Liver (tissue), 9 donors: ENCODE data around the gene SLIT3. TPM values are rescaled to one million over a fixed set of nuclear protein-coding genes. Genes with fewer than 3 reads are reported as not detected.

Source experiments
- DNase-seq: peaks from one replicate; pipeline ENCODE4 v3.0.0-alpha.2; 2017; ENCODE audit warnings: low spot score
- H3K27ac ChIP-seq, 2 donors: one replicate each; pipeline ENCODE4 v1.7.0; 2013; ENCODE audit warnings: inconsistent platforms in 2 of 2, low read length in 2 of 2, control low read depth in 1 of 2, low read depth in 1 of 2, mild to moderate bottlenecking in 1 of 2
- H3K27me3 ChIP-seq, 4 donors: one replicate each; pipeline versions ENCODE4 v1.6.1 to v1.7.0; 2013; ENCODE audit warnings: low read length in 3 of 4, inconsistent platforms in 1 of 4, mild to moderate bottlenecking in 1 of 4, moderate library complexity in 1 of 4; ENCODE audit not compliant: control insufficient read depth in 4 of 4, insufficient read depth in 4 of 4
- H3K36me3 ChIP-seq, 4 donors: one replicate each; pipeline versions ENCODE4 v1.6.1 to v1.7.0; 2013; ENCODE audit warnings: low read length in 3 of 4, mild to moderate bottlenecking in 3 of 4, low read depth in 1 of 4, moderate library complexity in 1 of 4; ENCODE audit not compliant: control insufficient read depth in 4 of 4, insufficient read depth in 3 of 4
- H3K4me1 ChIP-seq, 4 donors: one replicate each; pipeline versions ENCODE4 v1.6.1 to v1.7.0; 2013; ENCODE audit warnings: low read length in 3 of 4, mild to moderate bottlenecking in 3 of 4, moderate library complexity in 1 of 4; ENCODE audit not compliant: control insufficient read depth in 4 of 4, insufficient read depth in 4 of 4
- H3K4me3 ChIP-seq, 3 donors: one replicate each; pipeline versions ENCODE4 v1.6.1 to v1.7.0; 2013; ENCODE audit warnings: low read length in 3 of 3, control low read depth in 1 of 3, low read depth in 1 of 3, mild to moderate bottlenecking in 1 of 3
- H3K9ac ChIP-seq, 2 donors: one replicate each; pipeline ENCODE4 v1.7.0; 2013; ENCODE audit warnings: low read length in 2 of 2, mild to moderate bottlenecking in 2 of 2, moderate library complexity in 2 of 2, control low read depth in 1 of 2, low read depth in 1 of 2
- H3K9me3 ChIP-seq, 4 donors: one replicate each; pipeline versions ENCODE4 v1.6.1 to v1.7.0; 2013; ENCODE audit warnings: low read length in 3 of 4; ENCODE audit not compliant: control insufficient read depth in 4 of 4
- FOXA1 ChIP-seq: IDR thresholded peaks from 2 replicates; pipeline ENCODE4 v1.6.1; 2016; ENCODE audit warnings: antibody characterized with exemption
- FOXA2 ChIP-seq: IDR thresholded peaks from 2 replicates; pipeline ENCODE4 v1.6.1; 2016; ENCODE audit warnings: antibody characterized with exemption
- GABPA ChIP-seq, 2 donors: IDR thresholded peaks in 1 of 2; conservative IDR thresholded peaks in 1 of 2; 2 replicates each; pipeline ENCODE4 v1.6.1; 2016; ENCODE audit warnings: antibody characterized with exemption in 2 of 2, mild to moderate bottlenecking in 1 of 2, moderate library complexity in 1 of 2
- HNF4G ChIP-seq: IDR thresholded peaks from 2 replicates; pipeline ENCODE4 v1.6.1; 2016; ENCODE audit warnings: antibody characterized with exemption
- JUND ChIP-seq, 2 donors: IDR thresholded peaks; 2 replicates each; pipeline ENCODE4 v1.6.1; 2016; ENCODE audit warnings: antibody characterized with exemption in 2 of 2
- RAD21 ChIP-seq, 2 donors: IDR thresholded peaks; 2 replicates each; pipeline ENCODE4 v1.6.1; 2016; ENCODE audit warnings: antibody characterized with exemption in 2 of 2, mild to moderate bottlenecking in 2 of 2
- REST ChIP-seq: IDR thresholded peaks from 2 replicates; pipeline ENCODE4 v1.6.1; 2016; ENCODE audit warnings: antibody characterized with exemption, mild to moderate bottlenecking
- SP1 ChIP-seq: IDR thresholded peaks from 2 replicates; pipeline ENCODE4 v1.6.1; 2018; ENCODE audit warnings: antibody characterized with exemption, mild to moderate bottlenecking
- YY1 ChIP-seq: IDR thresholded peaks from 2 replicates; pipeline ENCODE4 v1.6.1; 2016; ENCODE audit warnings: antibody characterized with exemption, mild to moderate bottlenecking
- ZBTB33 ChIP-seq: IDR thresholded peaks from 2 replicates; pipeline ENCODE4 v1.6.1; 2016; ENCODE audit warnings: antibody characterized with exemption
- WGBS: extraction: QIAGEN DNeasy Blood & Tissue Kit; methylation state at CpG from one replicate; pipeline ENCODE4 v1.1.7; 2013; 5-methylcytosine and 5-hydroxymethylcytosine counted together
- polyA plus RNA-seq, 2 donors: library from polyadenylated mRNA; stranded (reverse) in 1 of 2; unstranded in 1 of 2; fragments of 200-250 nt in 1 of 2; fragments of >200 nt in 1 of 2; fragmentation: Nextera tagmentation in 1 of 2; extraction: Ambion mirVana in 1 of 2; gene quantifications; one replicate each; pipeline versions ENCODE4 v1.2.1 to v1.2.3, GENCODE V29; 2013 to 2015
- total RNA-seq, 2 donors: library from RNA; depleted of rRNA; stranded (reverse); fragments of >200 nt; gene quantifications; one replicate each; pipeline ENCODE4 v1.2.3, GENCODE V29; 2014
- TF ChIP-seq, protein P1 (sequence below): fragments of 150-350 bp; IDR thresholded peaks from 2 replicates; pipeline ENCODE4 v1.5.1; 2017; ENCODE audit warnings: improper control_type of control experiment, low read depth, low read length; ENCODE audit not compliant: missing input control
- TF ChIP-seq, protein P2 (sequence below): IDR thresholded peaks from 2 replicates; pipeline ENCODE4 v1.6.1; 2016; ENCODE audit warnings: antibody characterized with exemption
- donor health status: healthy.
- donor health status: healthy.
- donor health status: healthy.
- donor health status: healthy.
- donor health status: healthy.

SLIT3 gene
- total and polyA plus RNA-seq, 4 donors = 0.61 to 1.3 (median 0.91) TPM

- H3K27ac ChIP-seq = no peak overlapping the region
- no peak overlapping the region for H3K4me3 ChIP-seq
- H3K27me3 ChIP-seq = no peaks in the 10 kb centered on the region
- 57% methylated on average over 6 of the region's 6 CpGs for WGBS
- H3K36me3 ChIP-seq = no peaks in the 10 kb centered on the region
- H3K4me1 ChIP-seq = no peaks in the 10 kb centered on the region
- TF ChIP-seq RAD21 (IDR thresholded peaks at IDR 0.05) = no peak
- TF ChIP-seq SP1 = no peak
- TF ChIP-seq FOXA2 = no peak
- H3K9me3 ChIP-seq = no peaks in the 10 kb centered on the region
- H3K9ac ChIP-seq = no peak overlapping the region
- DNase-seq = no peak
These were observed 181.5 kb downstream of the SLIT3 start for GRCh38 chr5:169119288-169120048.

DNA sequence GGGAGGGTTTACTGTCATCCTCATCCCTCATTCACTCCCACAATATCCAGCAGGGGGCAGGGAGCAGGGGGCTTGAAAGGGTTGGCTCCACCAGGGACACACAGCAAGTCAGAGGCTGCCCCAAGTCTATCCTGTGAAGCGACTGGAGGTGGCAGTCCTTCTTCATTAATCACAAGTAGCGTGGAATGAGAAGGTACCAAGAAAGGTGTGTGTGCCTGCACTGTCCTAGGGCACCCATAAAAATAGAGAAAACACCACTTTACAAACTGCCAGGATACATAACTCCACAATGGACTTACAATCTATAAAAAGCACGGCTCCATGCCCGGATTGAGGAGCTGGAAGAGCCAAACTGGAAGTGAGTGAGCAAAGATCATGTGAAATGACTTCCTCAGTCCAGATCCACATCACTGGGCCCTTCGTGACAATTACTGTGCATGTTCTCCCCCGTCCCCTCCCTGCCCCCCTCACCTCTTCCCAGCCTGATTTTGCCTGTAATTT is 183.9 kb downstream of the SLIT3 start:
- no peak for DNase-seq
- Histone ChIP-seq H3K9ac (no peak overlapping the region), H3K9me3 (no peaks in the 10 kb centered on the region), H3K4me1 (no peaks in the 10 kb centered on the region), H3K27ac (no peak overlapping the region), H3K36me3 (no peaks in the 10 kb centered on the region), H3K4me3 (no peak overlapping the region), H3K27me3 (no peaks in the 10 kb centered on the region)
- TF ChIP-seq GABPA (IDR thresholded peaks at IDR 0.05 in 1 of 2, conservative IDR thresholded peaks at IDR 0.05 in 1 of 2) (no peak), ZBTB33 (no peak)
- TF ChIP-seq, protein P1, sequence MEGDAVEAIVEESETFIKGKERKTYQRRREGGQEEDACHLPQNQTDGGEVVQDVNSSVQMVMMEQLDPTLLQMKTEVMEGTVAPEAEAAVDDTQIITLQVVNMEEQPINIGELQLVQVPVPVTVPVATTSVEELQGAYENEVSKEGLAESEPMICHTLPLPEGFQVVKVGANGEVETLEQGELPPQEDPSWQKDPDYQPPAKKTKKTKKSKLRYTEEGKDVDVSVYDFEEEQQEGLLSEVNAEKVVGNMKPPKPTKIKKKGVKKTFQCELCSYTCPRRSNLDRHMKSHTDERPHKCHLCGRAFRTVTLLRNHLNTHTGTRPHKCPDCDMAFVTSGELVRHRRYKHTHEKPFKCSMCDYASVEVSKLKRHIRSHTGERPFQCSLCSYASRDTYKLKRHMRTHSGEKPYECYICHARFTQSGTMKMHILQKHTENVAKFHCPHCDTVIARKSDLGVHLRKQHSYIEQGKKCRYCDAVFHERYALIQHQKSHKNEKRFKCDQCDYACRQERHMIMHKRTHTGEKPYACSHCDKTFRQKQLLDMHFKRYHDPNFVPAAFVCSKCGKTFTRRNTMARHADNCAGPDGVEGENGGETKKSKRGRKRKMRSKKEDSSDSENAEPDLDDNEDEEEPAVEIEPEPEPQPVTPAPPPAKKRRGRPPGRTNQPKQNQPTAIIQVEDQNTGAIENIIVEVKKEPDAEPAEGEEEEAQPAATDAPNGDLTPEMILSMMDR = no peak
- WGBS = 68% methylated on average over 6 of the region's 6 CpGs

DNA sequence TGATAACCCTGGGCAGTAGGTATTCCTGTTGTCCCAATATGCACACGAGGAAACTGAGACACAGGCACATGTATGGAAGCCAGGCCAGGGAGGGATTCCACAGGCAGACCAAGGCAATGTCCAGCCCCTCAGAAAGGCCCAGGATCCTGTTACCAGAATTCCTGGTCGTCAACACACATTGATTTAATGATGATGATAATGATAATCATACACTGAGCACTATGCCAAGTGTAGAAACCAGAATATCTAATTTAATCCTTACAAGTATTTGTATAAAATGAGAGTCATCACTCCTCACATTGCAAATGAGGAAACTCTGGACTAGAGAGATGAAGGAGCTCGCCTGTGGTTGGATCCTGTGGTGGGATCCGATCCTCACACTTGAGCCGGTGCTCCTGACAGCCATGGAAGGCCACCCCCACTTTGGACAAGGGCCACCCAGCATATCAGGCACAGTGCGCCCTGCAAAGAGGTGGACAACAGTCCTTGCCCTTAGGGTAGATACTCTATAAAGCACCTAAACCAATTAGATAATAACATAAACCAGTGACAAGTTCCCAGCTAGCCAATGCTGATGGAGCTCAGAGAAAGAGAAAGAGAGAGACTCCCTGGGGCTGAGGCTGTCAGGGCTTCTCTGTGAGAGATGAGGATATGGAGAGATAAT is 185.3 kb downstream of the SLIT3 start:
- Histone ChIP-seq H3K27ac (no peak overlapping the region), H3K4me3 (no peak overlapping the region), H3K27me3 (no peaks in the 10 kb centered on the region), H3K9ac (no peak overlapping the region), H3K36me3 (no peaks in the 10 kb centered on the region), H3K4me1 (no peaks in the 10 kb centered on the region), H3K9me3 (peaks cover 0 to 4% (median 0%) of the 10 kb centered on the region in 4 donors)
- 87% methylated on average over 6 of the region's 6 CpGs for WGBS
- DNase-seq = no peak
- no peak for TF ChIP-seq HNF4G
- no peak for TF ChIP-seq REST
- no peak for TF ChIP-seq FOXA1
- TF ChIP-seq, protein P1 = no peak
- TF ChIP-seq JUND (IDR thresholded peaks at IDR 0.05) = no peak
- no peak for TF ChIP-seq ZBTB33
- TF ChIP-seq, protein P2, sequence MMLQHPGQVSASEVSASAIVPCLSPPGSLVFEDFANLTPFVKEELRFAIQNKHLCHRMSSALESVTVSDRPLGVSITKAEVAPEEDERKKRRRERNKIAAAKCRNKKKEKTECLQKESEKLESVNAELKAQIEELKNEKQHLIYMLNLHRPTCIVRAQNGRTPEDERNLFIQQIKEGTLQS = no peak
- TF ChIP-seq YY1 = no peak
- TF ChIP-seq GABPA (IDR thresholded peaks at IDR 0.05 in 1 of 2, conservative IDR thresholded peaks at IDR 0.05 in 1 of 2) = no peak
- no peak for TF ChIP-seq SP1
